Hematopoietic multipotent progenitor cell treated with erythropoietin and hydrocortisone succinate and interleukin-3 and kit ligand, for 15 days (in vitro differentiated cells): ENCODE measurements around the gene CPXM2.
"Not testable (repeated sequence)": the region's sequence is repeated elsewhere in the genome, so short reads cannot be mapped to it uniquely, and the experiment has no call there.

Source experiments
- DNase-seq: peaks from one replicate; pipeline ENCODE4 v3.0.0-alpha.2; 2015; ENCODE audit warnings: low spot score

CPXM2 gene

DNA sequence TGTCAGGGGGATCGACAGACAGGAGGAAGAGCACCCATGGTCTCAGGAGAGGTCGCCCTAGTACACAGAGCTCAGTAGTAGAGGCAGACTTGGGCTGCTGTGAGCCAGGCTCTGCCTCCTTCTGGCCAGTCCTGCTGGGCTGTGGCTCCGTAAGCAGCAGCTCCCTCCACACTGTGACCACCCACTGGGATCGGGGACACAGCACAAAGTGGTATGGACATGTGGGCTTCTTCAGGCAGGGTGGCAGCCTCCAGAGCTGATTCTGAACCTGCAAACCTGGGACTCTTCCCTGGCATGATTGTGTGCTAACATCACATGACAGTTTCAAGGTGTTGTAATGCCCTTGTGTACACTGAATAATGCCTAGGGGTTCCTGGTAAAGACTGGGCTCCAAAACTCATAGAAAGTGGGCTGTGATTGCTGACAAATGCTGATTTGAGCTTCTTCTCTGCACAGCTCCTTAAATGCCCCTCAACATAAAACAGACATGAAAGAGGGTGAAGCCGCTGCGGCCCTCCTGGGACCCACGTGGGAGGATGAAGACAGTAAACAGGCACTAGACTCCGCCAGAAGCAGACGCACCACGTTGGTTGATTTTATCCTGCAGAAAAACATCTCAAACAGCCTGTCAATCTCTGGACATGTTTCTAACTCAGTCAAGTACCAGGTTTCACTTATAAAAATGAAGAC is 148.7 kb downstream of the CPXM2 start:
- DNase-seq: no peak

DNA sequence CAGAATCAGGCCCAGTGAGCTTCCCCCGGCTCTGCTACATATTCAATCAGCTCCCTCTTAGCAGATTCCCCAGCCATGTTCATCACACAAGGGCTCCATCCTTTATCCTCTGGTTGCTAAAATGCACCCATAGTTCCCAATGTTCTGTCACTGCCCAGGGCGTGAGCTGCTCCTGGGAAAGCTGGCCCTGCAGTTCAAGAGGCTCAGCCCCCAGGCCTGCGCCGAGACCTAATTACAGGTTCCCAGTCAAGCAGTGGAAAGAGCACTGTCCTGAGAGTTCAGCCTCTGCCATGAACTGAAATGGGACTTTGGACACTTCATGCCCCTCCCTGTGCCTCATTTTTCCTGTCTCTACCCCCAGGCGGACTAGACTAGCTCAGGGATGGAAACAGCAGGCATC is 149.9 kb downstream of the CPXM2 start:
- DNase-seq: no peak

DNA sequence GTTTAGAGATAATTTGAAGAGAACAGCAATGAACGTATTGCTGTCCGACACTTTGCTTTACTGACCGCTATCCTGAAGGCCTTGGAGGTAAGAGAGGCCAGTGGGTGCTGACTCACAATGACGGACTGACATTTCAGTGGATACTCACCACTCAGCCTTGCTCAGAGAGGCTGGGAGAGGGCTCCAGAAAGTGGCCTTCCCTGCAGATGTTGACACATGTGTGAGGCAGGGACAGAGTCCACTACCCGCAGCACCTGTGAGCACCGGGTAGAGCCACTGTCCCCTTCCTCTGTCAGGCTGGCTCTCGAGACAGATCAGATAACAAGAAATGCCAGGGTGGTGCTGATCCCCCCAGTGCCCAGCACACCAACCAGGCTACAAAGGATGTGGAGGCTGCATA is 150.5 kb downstream of the CPXM2 start:
- no peak for DNase-seq

DNA sequence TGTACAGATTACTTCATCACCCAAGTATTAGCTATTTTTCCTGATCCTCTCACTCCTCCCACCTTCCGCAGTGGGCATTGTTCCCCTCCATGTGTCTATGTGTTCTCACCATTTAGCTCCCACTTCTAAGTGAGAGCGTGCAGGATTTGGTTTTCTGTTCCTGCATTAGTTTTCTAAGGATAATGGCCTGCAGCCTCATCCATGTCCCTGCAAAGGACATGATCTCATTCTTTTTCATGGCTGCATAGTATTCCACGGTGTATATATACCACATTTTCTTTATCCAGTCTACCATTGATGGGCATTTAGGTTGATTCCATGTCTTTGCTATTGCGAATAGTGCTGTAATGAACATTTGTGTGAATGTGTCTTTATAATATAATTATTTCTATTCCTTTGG is 154.7 kb downstream of the CPXM2 start:
- DNase-seq: not testable (repeated sequence)

DNA sequence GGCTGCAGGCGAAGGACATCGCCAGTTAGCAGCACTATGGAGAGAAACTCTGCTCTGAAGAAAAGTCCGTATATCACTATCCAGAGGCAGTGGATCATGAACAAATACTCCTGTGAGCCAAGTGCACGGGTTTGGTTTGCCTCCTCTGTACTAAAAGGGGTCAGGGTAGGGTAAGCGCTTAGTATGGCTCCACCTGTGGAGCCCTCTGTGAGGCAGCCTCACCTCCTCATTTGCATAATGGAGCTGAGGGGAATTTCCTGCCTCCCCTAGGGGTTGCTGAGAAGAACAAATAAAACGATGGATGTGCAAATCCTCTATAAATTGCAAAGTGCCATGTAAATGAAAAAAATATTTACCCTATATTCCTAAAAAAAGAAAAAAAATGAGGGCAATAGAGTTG is 162.1 kb downstream of the CPXM2 start:
- no peak for DNase-seq

DNA sequence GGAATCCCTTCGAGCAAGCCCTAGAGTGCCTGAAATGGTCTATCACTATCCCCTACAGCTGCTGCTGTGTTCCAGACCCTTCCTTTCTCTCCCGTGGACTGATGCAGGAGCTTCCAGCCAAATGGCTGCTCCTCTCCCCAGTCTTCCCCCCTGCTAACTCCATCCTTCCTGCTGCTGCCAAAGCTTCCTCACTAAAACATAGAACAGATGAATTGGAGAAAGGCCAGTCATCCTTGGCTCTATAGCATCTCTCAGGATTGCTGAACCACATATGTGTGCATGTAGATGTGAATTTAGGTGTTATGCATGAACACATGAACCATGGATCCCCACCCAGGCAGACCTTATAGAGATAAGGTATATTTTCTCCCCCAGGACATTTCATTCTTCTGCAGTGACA is 164.8 kb downstream of the CPXM2 start:
- DNase-seq: no peak

DNA sequence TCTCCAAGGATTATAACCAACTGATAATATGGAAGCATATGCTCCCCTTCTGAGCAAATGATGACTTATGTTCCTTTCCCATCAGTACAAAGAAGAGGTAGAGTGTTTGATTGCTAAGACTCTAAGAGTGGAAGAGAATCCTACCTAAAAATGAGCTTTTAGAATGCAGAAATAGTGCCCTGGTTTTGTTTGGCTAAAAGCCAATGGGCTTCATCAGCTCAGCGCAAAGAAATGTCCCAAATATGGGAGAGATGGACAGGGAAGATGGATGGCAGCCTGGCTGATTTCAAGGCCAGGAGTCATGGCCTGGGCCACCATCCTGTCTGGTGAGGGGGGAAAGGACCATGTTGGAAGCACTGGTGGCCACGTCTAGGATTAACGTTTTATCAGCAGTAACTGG is 165.2 kb downstream of the CPXM2 start:
- no peak for DNase-seq

DNA sequence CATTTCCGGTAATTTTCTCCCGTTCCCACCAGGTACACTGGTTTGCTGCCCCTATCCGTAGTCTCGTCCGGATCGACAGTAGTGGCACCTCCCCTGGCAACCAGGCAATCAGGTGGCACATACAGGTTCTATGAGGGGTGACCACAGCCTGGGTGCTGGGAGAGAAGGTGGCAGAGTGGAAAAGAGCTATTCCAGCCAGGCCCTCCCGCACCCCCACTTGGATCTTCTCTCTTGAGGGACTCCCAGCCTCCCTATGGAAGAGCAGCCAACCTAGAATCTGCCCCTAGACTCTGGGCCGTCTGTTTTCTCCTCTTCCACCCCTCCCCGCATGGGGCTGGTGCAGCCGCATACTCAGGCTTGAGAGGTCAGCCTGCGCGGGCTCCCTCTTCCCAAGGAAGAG is 166.9 kb downstream of the CPXM2 start:
- no peak for DNase-seq

DNA sequence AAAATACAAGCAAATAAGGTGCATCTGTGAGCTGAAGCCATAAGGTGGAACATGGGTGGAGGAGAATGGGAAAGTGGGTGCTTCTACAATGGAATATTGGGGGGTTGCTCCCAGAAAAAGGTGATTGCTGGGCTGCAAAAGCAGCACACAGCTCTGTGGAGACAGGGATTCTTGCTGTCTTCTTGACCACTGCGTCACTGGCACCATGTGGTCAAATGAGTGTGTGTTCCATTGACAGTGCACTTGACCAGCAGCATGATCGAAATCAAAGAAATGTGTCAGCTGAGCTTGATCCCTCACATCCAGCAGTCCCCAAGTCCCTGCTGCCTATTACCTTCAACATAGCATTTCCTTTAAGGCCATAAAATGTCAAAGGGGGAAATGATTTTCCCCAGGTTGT is 169.3 kb downstream of the CPXM2 start:
- DNase-seq: no peak

DNA sequence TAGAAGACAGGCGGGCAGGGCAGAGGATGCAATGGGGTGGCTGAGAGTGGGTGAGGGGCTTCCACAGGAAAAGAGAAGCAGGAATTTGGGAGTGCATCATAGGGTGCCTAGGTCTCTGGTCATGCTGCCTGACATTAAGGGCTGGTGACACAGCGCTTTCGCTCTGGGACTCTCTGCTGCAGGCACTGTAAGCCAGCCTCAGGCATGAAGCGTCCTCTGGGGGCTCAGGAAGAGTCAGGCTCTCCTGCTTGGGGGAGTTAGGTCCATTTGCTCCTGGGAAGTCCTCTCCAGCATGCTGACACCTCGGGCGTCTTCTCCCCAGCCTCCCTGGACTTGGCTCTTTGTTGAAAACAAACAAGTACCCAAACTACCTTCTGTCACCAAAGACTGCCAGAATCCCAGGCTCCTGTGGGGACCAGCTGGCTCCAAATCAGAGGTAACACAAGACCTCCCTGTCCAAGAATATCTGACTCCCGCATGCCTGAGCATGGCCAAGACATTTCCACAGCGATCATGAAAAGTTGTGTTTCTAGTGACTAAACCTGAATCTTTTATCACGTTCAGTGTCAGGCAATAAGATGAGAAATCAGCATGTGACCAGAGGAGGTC is 170.1 kb downstream of the CPXM2 start:
- DNase-seq: no peak

DNA sequence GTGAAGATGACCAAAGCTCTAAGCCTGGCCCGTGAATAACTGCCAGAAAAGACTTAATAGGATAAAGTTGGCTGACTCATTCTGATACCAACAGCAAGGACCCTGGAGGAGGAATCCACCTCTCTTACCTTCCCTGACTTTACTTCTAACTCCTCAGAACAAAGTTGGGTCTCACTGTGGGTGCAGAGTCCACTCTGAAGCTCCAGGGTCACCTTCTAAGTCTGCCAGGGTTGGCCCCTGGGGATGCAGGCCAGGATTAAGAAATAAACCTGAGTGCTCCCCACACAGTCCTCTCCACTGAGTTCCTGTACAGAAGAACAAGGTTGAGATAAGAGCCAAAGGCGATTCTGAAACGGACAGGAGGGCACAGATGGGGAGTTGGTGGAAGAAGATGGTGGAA is 171.1 kb downstream of the CPXM2 start:
- DNase-seq: no peak

DNA sequence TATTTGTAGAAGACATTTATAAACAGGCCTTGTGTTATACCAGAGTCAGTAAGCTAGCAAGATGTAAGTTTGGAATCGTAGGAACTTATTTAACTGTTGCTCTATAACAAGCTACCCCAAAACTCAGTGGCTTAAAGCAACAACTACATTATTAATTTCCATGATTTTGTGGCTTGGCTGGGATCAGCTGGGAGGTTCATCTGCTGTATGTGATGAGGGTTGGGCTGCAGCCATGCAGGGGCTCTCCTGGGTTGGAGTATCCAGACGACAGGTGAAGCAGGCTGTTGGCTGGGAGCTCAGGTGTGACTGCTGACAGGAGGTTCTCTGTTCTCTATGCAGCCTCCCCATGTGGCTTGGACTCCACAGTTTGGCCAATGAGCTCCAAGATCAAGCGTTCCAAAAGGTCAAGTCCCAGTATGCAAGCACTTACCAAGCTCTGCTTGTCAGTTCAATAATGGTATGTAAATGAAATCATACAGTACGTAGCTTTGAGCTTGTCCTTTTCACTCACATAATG is 173.0 kb downstream of the CPXM2 start:
- DNase-seq: no peak

DNA sequence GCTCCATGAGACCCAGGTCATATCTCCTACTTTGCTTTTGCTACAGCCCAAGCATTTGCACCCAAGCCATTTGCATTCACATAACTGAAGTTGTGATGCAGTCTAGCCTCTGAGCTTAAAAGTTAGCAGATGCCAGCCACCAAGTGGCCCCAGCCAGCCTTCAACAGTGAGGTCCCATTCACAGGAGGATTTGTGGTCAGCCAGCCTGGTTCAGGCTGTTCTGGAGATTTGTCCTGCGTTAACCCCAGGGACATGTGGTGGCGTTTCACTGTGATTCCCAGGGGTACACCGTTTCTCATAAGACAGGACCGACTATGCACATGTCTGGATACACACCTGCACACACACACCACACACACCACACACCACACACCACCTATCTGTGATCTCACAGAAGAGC is 174.3 kb downstream of the CPXM2 start:
- DNase-seq: no peak

DNA sequence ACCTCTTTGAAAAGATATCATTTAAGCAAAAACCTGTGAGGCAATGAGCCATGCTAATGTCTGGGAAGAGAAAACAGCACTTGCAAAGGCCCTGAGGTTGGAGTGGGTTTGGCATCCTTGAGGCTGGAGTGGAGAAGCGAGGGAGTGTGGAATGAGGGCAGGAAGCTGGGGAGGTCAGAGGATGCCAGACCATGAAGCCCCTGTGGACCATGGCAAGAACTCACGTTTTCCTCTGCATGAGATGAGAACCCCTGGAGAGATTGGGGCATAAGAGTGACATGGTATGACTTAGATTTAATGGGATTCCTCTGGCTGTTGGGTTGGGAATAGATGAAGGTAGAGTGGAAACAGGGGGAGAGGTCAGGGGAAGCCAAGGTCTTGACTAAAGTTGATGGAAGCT is 176.1 kb downstream of the CPXM2 start:
- DNase-seq: no peak

DNA sequence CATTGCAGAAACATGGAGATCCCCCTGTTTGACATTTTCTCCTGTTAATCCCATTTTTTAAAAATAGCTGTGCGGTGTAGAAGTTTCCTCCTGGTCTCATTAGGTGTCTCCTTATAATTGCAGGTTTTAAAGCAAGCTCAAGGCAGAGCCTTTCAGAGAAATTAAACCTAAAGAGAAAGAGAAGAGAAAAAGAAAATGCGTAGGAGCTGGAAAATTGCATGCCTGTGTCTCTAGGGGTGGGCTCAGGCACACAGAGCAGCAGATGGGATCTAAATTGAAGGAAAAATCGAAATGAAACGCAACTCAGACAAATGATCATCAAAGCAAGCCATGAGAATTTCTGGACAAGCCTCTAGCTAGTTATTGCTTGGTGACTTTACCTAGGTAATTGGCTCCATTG is 185.4 kb downstream of the CPXM2 start:
- DNase-seq: no peak

DNA sequence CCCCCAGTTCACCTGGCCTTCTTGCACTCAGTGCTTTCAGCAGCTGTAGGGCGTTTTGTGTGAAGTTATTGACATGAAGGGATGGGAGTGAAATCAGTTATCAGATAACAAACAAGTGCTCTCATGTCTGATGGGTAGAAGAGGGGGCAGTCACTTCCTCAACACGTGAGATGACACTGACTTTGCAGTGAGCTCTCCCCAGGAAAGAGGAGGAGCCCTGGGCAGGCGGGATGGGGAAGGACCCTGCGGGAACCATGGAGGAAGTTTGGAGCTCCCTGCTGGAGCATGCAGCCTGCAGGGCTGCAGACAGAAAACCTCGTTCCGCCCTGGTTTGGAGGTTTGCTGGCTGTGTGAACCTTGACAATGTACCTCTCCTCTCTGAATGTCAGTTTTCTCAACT is 186.8 kb downstream of the CPXM2 start:
- DNase-seq: no peak

DNA sequence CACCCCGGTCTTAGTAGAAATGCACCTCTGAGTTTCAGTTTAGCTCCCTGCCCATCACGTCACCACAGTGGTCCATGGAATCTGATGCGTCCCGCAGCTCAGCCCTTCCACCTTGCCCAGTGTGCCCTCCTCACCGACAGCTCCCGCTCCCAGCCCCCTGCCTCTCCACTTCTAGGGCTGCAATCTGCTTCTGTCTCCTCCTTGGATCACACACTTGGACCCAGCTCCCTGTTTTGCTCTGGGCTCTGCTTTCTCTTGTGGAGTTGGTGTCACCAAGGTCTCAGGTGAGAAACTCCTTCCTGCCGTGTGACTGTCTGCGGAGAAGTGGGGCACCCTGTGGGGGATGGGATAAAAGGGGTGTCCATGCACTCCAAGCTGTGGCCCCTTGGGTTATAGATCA is 187.5 kb downstream of the CPXM2 start:
- DNase-seq: no peak

DNA sequence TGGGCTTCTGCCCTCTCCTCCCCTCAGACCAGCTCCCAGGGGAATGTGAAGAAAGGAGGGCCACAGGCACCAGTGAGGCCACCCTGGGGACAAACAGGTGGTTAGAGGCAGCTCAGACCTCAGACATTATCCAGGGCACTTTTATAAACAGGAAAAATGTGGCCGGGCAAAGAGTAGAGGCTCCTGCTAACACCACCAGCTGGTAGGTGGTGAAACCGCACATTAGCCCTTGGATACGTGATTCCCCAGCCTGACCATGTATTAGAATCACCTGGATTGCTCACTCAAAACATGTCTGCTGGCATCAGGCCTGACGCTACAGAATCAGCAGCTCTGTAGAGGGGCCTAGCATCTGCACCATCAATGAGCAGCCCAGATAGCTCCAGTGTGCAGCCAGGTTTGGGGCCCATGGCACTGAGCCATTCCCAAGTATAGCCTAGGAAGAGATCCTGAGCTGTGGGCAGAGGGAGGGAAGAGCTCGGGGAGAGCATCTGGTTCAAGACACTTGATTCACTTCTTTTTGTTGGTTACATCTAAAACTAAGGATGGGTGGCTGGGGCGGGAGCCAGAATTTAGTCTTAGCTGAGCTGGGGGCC is 188.3 kb downstream of the CPXM2 start:
- DNase-seq: no peak
